IPS-18c (cell line): ENCODE results near the gene TCL1B.
"Not testable (repeated sequence)": the region's sequence is repeated elsewhere in the genome, so short reads cannot be mapped to it uniquely, and the experiment has no call there.

ENCODE experiments used
- H3K4me3 ChIP-seq: 2 replicates; pipeline ENCODE4 v1.7.0; 2013; ENCODE audit warnings: low read depth, mild to moderate bottlenecking, low read length, moderate library complexity; ENCODE audit not compliant: insufficient read depth
- H3K9me3 ChIP-seq: one replicate; pipeline ENCODE4 v1.6.1; 2013; ENCODE audit warnings: mild to moderate bottlenecking, low read length, moderate library complexity; ENCODE audit not compliant: control insufficient read depth, insufficient read depth

TCL1B gene

DNA sequence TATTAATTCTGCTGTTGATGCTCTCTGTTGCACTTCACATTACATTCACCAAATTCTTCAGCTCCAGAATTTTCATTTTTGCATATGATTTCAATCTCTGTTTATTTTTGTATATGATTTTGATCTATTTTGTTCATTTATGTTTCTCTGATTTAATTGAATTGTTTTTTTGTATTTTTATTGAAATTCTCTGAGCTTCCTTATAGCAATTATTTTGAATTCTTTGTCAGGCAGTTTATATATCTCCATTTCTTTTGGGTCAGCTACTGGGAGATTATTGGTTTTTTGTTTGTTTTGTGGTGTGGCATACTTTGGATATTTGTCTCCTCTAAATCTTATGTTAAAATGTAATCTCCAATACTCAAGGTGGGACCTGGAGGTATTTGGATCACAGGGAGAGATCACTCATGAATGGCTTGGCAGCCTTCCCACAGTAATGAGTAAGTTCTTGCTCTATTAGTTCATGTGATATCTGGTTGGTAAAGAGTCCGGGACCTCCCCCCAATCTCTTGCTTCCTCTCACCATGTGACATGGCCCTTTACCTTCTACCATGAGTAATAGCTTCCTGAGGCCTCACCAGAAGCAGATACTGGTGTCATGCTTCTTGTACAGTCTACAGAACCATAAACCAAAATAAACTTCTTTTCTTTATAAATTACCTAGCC is 36.4 kb downstream of the TCL1B start:
- H3K9me3 ChIP-seq = no peaks in the 10 kb centered on the region
- H3K4me3 ChIP-seq = no peak overlapping the region

DNA sequence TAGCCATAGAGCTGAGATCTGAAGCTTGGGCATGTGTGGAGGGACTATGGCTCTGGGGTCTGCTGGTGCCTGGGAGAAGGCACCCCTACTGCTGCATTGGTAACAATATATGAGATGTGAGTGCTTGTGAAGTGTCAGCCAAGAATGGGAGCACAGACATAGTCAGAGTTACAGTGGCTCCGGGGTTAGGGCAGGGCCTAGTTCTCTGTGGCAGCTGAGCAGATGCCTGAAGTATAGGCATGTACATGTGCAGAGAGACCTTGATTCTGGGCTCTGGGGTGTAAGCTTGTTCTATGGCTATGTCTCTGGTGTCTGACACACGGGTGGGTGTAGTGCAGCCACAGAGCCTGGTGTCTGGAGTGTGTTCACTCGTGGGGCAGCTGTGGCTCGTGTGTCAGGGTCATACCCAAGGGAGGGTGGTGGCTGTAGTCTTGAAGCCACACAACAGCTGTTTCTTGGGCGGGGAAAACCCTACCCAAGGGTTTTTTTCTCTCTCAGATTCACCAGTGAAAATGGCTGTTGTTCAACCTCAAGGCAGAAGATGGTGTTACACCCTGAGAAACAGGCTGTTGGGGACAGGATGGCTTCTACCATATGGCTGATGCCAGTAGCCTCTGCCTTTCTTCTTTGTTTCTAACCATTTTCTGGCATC is 39.6 kb downstream of the TCL1B start:
- Histone ChIP-seq H3K9me3 (no peaks in the 10 kb centered on the region), H3K4me3 (no peak overlapping the region)

DNA sequence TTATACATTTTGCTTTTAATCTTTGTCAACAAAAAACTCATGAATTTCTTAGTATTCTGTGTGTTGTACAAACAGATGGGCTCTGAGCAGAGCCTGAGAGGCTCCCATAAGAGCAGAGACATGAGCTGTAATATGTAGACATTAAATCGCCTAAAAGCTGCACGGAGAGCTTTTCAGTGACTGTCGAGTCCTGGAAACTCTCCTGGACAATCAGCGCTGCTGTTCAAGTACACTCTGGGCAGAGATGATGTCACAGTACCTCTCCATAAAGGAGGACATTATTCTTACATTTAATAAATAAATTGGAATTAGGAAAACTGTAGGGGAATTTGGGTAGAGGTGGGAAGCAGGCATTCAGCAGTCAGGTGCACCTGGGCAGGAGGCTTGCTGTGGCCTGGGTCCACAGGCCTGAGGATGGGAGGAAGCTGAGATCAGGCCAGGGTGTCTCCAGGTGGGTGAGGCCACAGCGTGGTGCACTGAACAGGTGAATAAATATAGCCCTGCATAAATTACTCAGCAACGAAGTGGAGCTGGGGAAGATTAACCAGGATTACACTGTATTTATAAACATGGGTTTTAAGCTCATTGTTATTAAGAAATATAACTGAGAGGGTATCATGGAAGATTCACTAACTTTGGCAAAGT is 41.0 kb downstream of the TCL1B start:
- Histone ChIP-seq H3K4me3 (no peak overlapping the region), H3K9me3 (no peaks in the 10 kb centered on the region)

DNA sequence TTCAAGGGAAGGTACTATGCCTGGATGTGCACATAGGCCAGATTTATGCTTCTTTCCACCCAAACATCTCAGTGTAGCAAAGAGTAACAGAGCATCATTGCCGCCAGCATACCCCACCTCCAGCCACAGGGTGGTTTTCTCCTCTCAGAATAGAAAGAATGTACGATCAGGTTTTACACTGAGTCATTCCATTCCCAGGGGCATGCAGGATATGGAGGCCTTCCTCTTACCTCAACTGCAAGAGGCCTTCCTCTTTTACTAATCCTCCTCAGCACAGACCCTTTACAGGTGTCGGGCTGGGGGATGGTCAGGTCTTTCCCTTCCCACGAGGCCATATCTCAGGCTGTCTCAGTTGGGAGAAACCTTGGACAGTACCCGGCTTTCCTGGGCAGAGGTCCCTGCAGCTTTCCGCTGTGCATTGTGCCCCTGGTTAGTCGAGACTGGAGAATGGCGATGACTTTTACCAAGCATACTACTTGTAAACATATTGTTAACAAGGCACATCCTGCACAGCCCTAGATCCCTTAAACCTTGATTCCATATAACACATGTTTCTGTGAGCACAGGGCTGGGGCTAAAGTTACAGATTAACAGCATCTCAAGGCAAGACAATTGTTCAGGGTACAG is 43.3 kb downstream of the TCL1B start:
- H3K9me3 ChIP-seq, H3K4me3 ChIP-seq: not testable (repeated sequence)

DNA sequence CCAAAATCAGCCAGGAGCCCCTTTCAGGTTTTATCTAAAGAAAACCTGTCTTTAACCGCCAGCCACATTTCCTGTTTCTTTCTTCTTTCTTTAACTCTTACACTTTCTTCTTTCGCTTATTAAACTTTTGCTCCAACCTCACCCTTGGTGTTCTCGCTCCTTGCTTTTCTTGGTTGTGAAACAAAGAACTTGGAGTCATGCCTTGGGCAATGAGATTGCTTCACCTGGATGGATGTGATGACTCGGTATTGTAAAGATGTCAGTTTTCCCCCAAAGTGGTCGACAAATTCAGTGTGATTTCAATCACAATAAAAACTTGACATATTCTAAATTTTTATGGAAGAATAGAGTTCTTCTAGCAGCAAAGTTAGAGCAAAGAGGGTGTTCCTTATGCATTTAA is 43.9 kb downstream of the TCL1B start:
- Histone ChIP-seq H3K9me3 (peaks cover 3% of the 10 kb centered on the region), H3K4me3 (no peak overlapping the region)

DNA sequence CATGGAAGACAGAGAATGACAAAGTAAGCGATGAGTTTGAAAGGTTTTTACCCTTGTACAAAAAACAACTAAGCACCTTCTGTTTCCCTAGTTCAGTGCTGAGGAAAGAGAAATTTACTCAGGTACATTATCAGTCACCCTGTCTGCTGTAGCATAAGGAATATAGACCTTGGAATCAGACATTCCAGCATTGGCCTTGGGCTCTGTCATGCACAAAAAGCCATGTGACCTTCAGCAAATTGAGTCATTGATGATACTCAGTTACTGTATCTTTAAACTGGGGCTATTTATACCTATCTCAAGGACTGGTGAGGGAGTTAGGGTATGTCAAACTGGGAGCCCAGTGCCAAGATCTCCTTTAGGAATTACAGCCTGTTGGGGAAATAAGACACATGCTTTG is 47.0 kb downstream of the TCL1B start:
- H3K9me3 ChIP-seq = peaks cover 3% of the 10 kb centered on the region
- H3K4me3 ChIP-seq = no peak overlapping the region

DNA sequence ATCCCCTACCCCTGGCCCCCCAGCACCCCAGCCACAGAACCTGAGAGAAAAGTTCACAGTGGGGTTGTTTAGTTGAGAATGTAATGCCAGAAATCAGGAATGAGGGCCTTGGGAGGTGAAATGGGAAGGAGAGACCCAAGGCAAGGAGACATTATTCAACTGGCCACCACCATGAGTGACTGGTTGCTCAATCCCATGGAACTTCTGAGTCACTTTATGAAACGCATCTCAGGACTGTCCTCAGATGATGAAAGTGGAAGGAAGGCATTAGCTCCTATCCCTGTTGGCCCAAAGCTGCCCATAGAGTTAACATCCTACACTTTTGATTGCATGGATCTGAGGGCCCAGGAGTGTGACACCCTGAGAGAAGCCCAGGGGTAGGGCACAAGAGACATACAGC is 53.1 kb downstream of the TCL1B start:
- H3K9me3 ChIP-seq = no peaks in the 10 kb centered on the region
- no peak overlapping the region for H3K4me3 ChIP-seq

DNA sequence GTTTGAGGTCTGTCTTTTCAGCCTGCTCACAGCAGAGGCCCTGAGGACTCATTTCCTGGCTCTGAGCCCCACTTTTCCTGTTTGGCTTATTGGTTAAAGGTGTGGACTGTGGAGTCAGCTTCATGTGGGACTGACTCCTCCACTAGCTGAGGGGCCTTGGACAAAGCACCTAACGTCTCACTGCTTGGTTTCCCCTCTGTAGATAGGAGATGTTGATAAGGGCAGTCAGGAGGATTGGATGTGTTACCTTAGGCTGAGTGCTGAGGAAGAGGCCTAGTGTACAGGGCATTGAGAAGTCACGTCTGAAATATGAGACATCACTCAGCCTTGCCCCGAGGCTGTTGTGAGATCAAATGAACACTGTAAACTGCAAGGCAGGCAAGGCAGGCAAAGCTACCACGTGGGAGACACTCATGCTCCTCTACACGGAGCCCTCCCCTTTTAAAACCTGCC is 54.8 kb downstream of the TCL1B start:
- Histone ChIP-seq H3K4me3 (no peak overlapping the region), H3K9me3 (no peaks in the 10 kb centered on the region)

DNA sequence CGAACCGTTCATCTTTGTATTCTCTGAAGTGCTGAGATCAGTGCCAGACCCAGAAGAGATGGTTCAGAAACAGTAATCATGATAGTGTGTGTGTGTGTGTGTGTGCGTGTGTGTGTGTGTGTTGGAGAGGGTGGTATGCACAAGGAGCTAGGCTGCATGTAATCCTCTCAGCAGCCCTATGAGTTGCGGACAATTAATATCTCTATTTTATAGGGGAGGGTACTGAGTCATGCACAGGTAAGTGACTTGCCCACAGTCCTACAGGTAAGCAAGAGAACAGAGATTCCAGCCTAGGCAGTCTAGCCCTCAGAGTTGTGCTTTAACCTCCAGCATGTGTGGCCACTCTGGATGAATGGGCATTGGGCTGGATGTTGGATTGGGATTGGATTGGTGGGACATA is 55.6 kb downstream of the TCL1B start:
- no peaks in the 10 kb centered on the region for H3K9me3 ChIP-seq
- H3K4me3 ChIP-seq = no peak overlapping the region
